ENCODE measurements around the gene MPP7.

DNA sequence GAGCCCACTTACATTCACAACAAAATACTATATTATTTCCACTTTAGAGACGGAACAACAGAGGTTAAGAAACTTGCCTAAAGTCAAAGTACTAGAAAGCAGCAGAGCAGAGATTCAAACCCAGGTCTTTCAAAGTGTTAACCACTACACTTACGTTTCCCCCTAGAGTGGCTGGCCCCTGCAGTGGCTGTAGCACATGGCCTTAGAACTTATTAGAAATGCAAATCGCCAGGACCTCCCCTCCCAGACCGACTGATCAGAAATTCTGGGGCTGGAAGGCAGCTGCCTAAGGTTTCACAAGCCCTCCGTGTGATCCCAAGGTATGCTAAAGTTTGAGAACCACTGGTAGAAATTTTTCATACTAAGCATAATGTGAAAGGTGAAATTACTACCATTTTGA lies 8.1 kb downstream of the MPP7 start:
- TF ChIP-seq GATA2 (IDR thresholded peaks at IDR 0.05; ENCODE audit: low read depth, low read length), result no peak
- no peak for TF ChIP-seq GATA3 (IDR thresholded peaks at IDR 0.05; ENCODE audit: low read depth, low read length)

Data from SH-SY5Y (cell line).